HEK293 (cell line): ENCODE data around the gene FHAD1.

ENCODE experiments used
- CTCF ChIA-PET: fragments of 350-600 bp; formaldehyde crosslinking; extraction: SDS; loops from one replicate; lab custom pipeline; 2021; ENCODE audit warnings: antibody characterized with exemption; lab: Yijun Ruan, JAX
- POLR2A ChIA-PET: fragments of 300-600 bp; formaldehyde crosslinking; extraction: SDS; loops from one replicate; lab custom pipeline; 2020; ENCODE audit warnings: antibody characterized with exemption, inconsistent platforms; lab: Yijun Ruan, JAX
- H3K27ac ChIP-seq: fragments of 200-500 bp; sonication (Bioruptor generic); 2 replicates; pipeline ENCODE4 v1.5.1; 2014; ENCODE audit warnings: low read depth, low read length, control low read depth, inconsistent platforms; ENCODE audit errors: extremely low read depth
- H3K36me3 ChIP-seq, 2 experiments: fragments of 200-500 bp in 1 of 2; sonication (Bioruptor generic) in 1 of 2; 1 replicate in 1 of 2; 2 replicates in 1 of 2; pipeline ENCODE4 v1.5.1; 2014 to 2017; ENCODE audit warnings: inconsistent platforms in 2 of 2, low read length in 2 of 2; ENCODE audit not compliant: control insufficient read depth in 2 of 2, insufficient read depth in 1 of 2
- H3K4me1 ChIP-seq: fragments of 200-500 bp; sonication (Bioruptor generic); 2 replicates; pipeline ENCODE4 v1.5.1; 2014; ENCODE audit warnings: mild to moderate bottlenecking, low read length, inconsistent platforms; ENCODE audit not compliant: control insufficient read depth, insufficient read depth
- H3K4me3 ChIP-seq: 2 replicates; pipeline ENCODE4 v1.5.1; 2011; ENCODE audit warnings: low read depth, mild to moderate bottlenecking, control low read depth, low read length, moderate library complexity
- H3K9me3 ChIP-seq: fragments of 200-500 bp; sonication (Bioruptor generic); 2 replicates; pipeline ENCODE4 v1.5.1; 2014; ENCODE audit warnings: low read depth, low read length, inconsistent platforms; ENCODE audit not compliant: control insufficient read depth, insufficient read depth
- GLIS1 ChIP-seq: fragments of 450-650 bp; formaldehyde crosslinking; IDR thresholded peaks from 2 replicates; pipeline ENCODE4 v1.5.1; 2016; ENCODE audit warnings: missing biosample characterization, missing genetic modification characterization
- HOXD13 ChIP-seq: sonication (generic); formaldehyde crosslinking; IDR thresholded peaks from 2 replicates; pipeline ENCODE4 v1.8.0; 2022; ENCODE audit warnings: missing genetic modification reagents, borderline replicate concordance
- KLF8 ChIP-seq: fragments of 450-650 bp; formaldehyde crosslinking; IDR thresholded peaks from 2 replicates; pipeline ENCODE4 v1.5.1; 2016; ENCODE audit warnings: missing biosample characterization, missing genetic modification characterization
- KLF9 ChIP-seq: fragments of 450-650 bp; formaldehyde crosslinking; IDR thresholded peaks from 2 replicates; pipeline ENCODE4 v1.5.1; 2016; ENCODE audit warnings: missing biosample characterization, missing genetic modification characterization, low read depth
- MEIS1 ChIP-seq: sonication (generic); formaldehyde crosslinking; IDR thresholded peaks from 2 replicates; pipeline ENCODE4 v1.8.1; 2022; ENCODE audit warnings: missing genetic modification reagents, mild to moderate bottlenecking, borderline replicate concordance
- PRDM1 ChIP-seq: fragments of 450-650 bp; formaldehyde crosslinking; IDR thresholded peaks from 2 replicates; pipeline ENCODE4; 2016; ENCODE audit warnings: missing biosample characterization, missing genetic modification characterization
- SALL2 ChIP-seq: fragments of 450-650 bp; formaldehyde crosslinking; IDR thresholded peaks from 2 replicates; pipeline ENCODE4 v1.5.0; 2017; ENCODE audit warnings: missing biosample characterization, mild to moderate bottlenecking, missing genetic modification characterization, borderline replicate concordance
- TCF7L2 ChIP-seq: IDR thresholded peaks from 2 replicates; pipeline ENCODE4 v1.6.1; 2011; ENCODE audit warnings: low read depth, mild to moderate bottlenecking, inconsistent platforms, low read length, moderate library complexity, borderline replicate concordance
- WT1 ChIP-seq: fragments of 450-650 bp; formaldehyde crosslinking; IDR thresholded peaks from 2 replicates; pipeline ENCODE4 v1.5.1; 2016; ENCODE audit warnings: missing biosample characterization, missing genetic modification characterization
- ZBTB17 ChIP-seq: fragments of 450-650 bp; formaldehyde crosslinking; IDR thresholded peaks from 2 replicates; pipeline ENCODE4 v1.5.1; 2016; ENCODE audit warnings: missing biosample characterization, missing genetic modification characterization
- ZBTB26 ChIP-seq: fragments of 450-650 bp; formaldehyde crosslinking; optimal IDR thresholded peaks from 2 replicates; pipeline ENCODE3; 2016; ENCODE audit warnings: missing biosample characterization, mild to moderate bottlenecking, missing genetic modification characterization
- ZBTB7A ChIP-seq: fragments of 450-650 bp; formaldehyde crosslinking; IDR thresholded peaks from 2 replicates; pipeline ENCODE4 v1.5.1; 2016; ENCODE audit warnings: low read depth, missing biosample characterization, missing genetic modification characterization
- ZNF133 ChIP-seq: fragments of 450-650 bp; formaldehyde crosslinking; IDR thresholded peaks from 2 replicates; pipeline ENCODE4 v1.5.1; 2016; ENCODE audit warnings: missing biosample characterization, missing genetic modification characterization
- ZNF140 ChIP-seq: fragments of 450-650 bp; formaldehyde crosslinking; IDR thresholded peaks from 2 replicates; pipeline ENCODE4 v1.5.1; 2016; ENCODE audit warnings: missing biosample characterization, missing genetic modification characterization
- ZNF155 ChIP-seq: fragments of 450-650 bp; formaldehyde crosslinking; IDR thresholded peaks from 2 replicates; pipeline ENCODE4 v1.5.1; 2016; ENCODE audit warnings: missing biosample characterization, missing genetic modification characterization
- ZNF174 ChIP-seq: fragments of 450-650 bp; formaldehyde crosslinking; IDR thresholded peaks from 2 replicates; pipeline ENCODE4 v1.5.0; 2017; ENCODE audit warnings: missing biosample characterization, mild to moderate bottlenecking, missing genetic modification characterization
- ZNF19 ChIP-seq: fragments of 450-650 bp; formaldehyde crosslinking; IDR thresholded peaks from 2 replicates; pipeline ENCODE4; 2016; ENCODE audit warnings: missing biosample characterization, missing genetic modification characterization, low read depth
- ZNF292 ChIP-seq: fragments of 450-650 bp; formaldehyde crosslinking; IDR thresholded peaks from 2 replicates; pipeline ENCODE4 v1.5.1; 2016; ENCODE audit warnings: low read depth, missing biosample characterization, missing genetic modification characterization, borderline replicate concordance
- ZNF335 ChIP-seq: fragments of 450-650 bp; formaldehyde crosslinking; conservative IDR thresholded peaks from 2 replicates; pipeline ENCODE4 v1.5.1; 2016; ENCODE audit warnings: missing biosample characterization, missing genetic modification characterization
- ZNF362 ChIP-seq: fragments of 450-650 bp; formaldehyde crosslinking; IDR thresholded peaks from 2 replicates; pipeline ENCODE4 v1.5.1; 2016; ENCODE audit warnings: missing biosample characterization, missing genetic modification characterization
- ZNF404 ChIP-seq: fragments of 450-650 bp; formaldehyde crosslinking; IDR thresholded peaks from 2 replicates; pipeline ENCODE4 v1.5.1; 2017; ENCODE audit warnings: missing biosample characterization, missing genetic modification characterization
- ZNF433 ChIP-seq: fragments of 450-650 bp; formaldehyde crosslinking; IDR thresholded peaks from 2 replicates; pipeline ENCODE4 v1.5.1; 2016; ENCODE audit warnings: missing biosample characterization, missing genetic modification characterization, low read depth
- ZNF473 ChIP-seq: fragments of 450-650 bp; formaldehyde crosslinking; IDR thresholded peaks from 2 replicates; pipeline ENCODE4 v1.5.1; 2017; ENCODE audit warnings: missing biosample characterization, missing genetic modification characterization
- ZNF518A ChIP-seq: fragments of 450-650 bp; formaldehyde crosslinking; conservative IDR thresholded peaks from 2 replicates; pipeline ENCODE4 v1.5.1; 2016; ENCODE audit warnings: low read depth, missing biosample characterization, missing genetic modification characterization
- ZNF561 ChIP-seq: fragments of 450-650 bp; IDR thresholded peaks from 2 replicates; pipeline ENCODE4 v1.5.1; 2018; ENCODE audit warnings: missing biosample characterization, missing genetic modification characterization, borderline replicate concordance
- ZNF654 ChIP-seq: fragments of 450-650 bp; formaldehyde crosslinking; IDR thresholded peaks from 2 replicates; pipeline ENCODE4 v1.5.1; 2016; ENCODE audit warnings: low read depth, missing biosample characterization, missing genetic modification characterization
- ZNF664 ChIP-seq: fragments of 450-650 bp; formaldehyde crosslinking; IDR thresholded peaks from 2 replicates; pipeline ENCODE4 v1.5.1; 2016; ENCODE audit warnings: missing biosample characterization, missing genetic modification characterization
- ZNF701 ChIP-seq: fragments of 450-650 bp; formaldehyde crosslinking; IDR thresholded peaks from 2 replicates; pipeline ENCODE4 v1.5.1; 2016; ENCODE audit warnings: missing biosample characterization, missing genetic modification characterization
- ZSCAN30 ChIP-seq: fragments of 450-650 bp; IDR thresholded peaks from 2 replicates; pipeline ENCODE4 v1.5.1; 2018; ENCODE audit warnings: missing biosample characterization, mild to moderate bottlenecking, missing genetic modification characterization, moderate library complexity
- ZSCAN5A ChIP-seq: fragments of 450-650 bp; formaldehyde crosslinking; IDR thresholded peaks from 2 replicates; pipeline ENCODE4 v1.5.1; 2016; ENCODE audit warnings: missing biosample characterization, missing genetic modification characterization

FHAD1 gene

GRCh38 chr1:15272009-15272781 lies 25.2 kb downstream of the FHAD1 start:
- H3K4me3 ChIP-seq, result no peak overlapping the region
- CTCF ChIA-PET, result interaction anchor here (0.6 to 5.2 kb wide), 38 partner anchors 9 to 1306 kb away, joined by 3 to 73 read pairs (median 4); partner anchors contain the start of genes FHAD1 and TMEM51
- TF ChIP-seq MEIS1 (CRISPR knock-in tag), result no peak
- TF ChIP-seq KLF8 (tag by site-specific recombination), result peak; percentile 28; the same call in 1 of the 2 replicates
- no peak for TF ChIP-seq ZNF174 (tag by site-specific recombination)
- peak; percentile 83 for TF ChIP-seq ZBTB17 (tag by site-specific recombination)
- TF ChIP-seq ZNF473, result no peak
- TF ChIP-seq KLF9 (tag by site-specific recombination), result no peak
- peak; percentile 77 for TF ChIP-seq ZSCAN30 (tag by site-specific recombination)
- 0 out of 2 replicates have a peak, but pooled peaks have one; percentile 17 for TF ChIP-seq ZNF561 (tag by site-specific recombination)
- no peak for TF ChIP-seq ZNF155 (tag by site-specific recombination)
- TF ChIP-seq HOXD13 (CRISPR knock-in tag), result no peak
- no peak for TF ChIP-seq ZNF362 (tag by site-specific recombination)
- TF ChIP-seq ZNF19 (tag by site-specific recombination), result no peak
- peak; percentile 24 for TF ChIP-seq ZBTB26 (tag by site-specific recombination)
- no peak for TF ChIP-seq TCF7L2
- no peak for TF ChIP-seq ZNF292 (tag by site-specific recombination)
- no peak for TF ChIP-seq ZNF433
- no peak for TF ChIP-seq WT1 (tag by site-specific recombination)
- no peak for TF ChIP-seq ZNF133 (tag by site-specific recombination)
- TF ChIP-seq ZNF518A (tag by site-specific recombination), result no peak
- TF ChIP-seq ZNF701 (tag by site-specific recombination), result no peak
- TF ChIP-seq GLIS1 (tag by site-specific recombination), result no peak
- TF ChIP-seq ZNF140 (tag by site-specific recombination), result no peak
- no peak for TF ChIP-seq ZBTB7A
- no peak for TF ChIP-seq PRDM1 (tag by site-specific recombination)
- TF ChIP-seq ZSCAN5A (tag by site-specific recombination), result no peak
- no peak for TF ChIP-seq ZNF664 (tag by site-specific recombination)
- no peak for TF ChIP-seq SALL2
- no peak for TF ChIP-seq ZNF404 (tag by site-specific recombination)
- TF ChIP-seq ZNF335 (tag by site-specific recombination), result peak; percentile 31; the same call in 1 of the 2 replicates
- peak; percentile 92 for TF ChIP-seq ZNF654

More at GRCh38 chr1:15272009-15272781, 25.2 kb downstream of the FHAD1 start:
- H3K4me1 ChIP-seq, result no peaks in the 10 kb centered on the region
- POLR2A ChIA-PET, result interaction anchor here (1.0 to 1.1 kb wide), 2 partner anchors 121 to 144 kb away, joined by 3 to 6 read pairs; no protein-coding TSS in a partner anchor
- no peak overlapping the region for H3K27ac ChIP-seq
- H3K9me3 ChIP-seq, result no peaks in the 10 kb centered on the region
- no peaks in the 10 kb centered on the region for H3K36me3 ChIP-seq
